Activated B cell treated with CpG ODN at 0.5 μM for 24 hours (primary cell): Measurements from ENCODE around the gene KIAA1217. TPM values are rescaled to one million over a fixed set of nuclear protein-coding genes. Genes with fewer than 3 reads are reported as not detected.
"Not testable (repeated sequence)": the region's sequence is repeated elsewhere in the genome, so short reads cannot be mapped to it uniquely, and the experiment has no call there.

Experiments
- ATAC-seq: fragments of 200-7000 bp; cut with Tn5 transposase; one replicate; pipeline ENCODE4 v1.10.0; 2021; ENCODE audit warnings: low read depth, mild to moderate bottlenecking, moderate library complexity
- CTCF ChIA-PET: fragments of 350-600 bp; sonication (Branson Sonifier 250); formaldehyde crosslinking; loops from one replicate; lab custom pipeline; 2021; ENCODE audit warnings: antibody characterized with exemption; lab: Charles Lee
- POLR2A ChIA-PET: fragments of 350-600 bp; sonication (Branson Sonifier 250); formaldehyde crosslinking; loops from one replicate; lab custom pipeline; 2021; ENCODE audit warnings: antibody characterized with exemption; lab: Charles Lee
- DNase-seq: peaks from one replicate; pipeline ENCODE4 v3.0.0; 2022
- H3K27ac Mint-ChIP-seq: one replicate; pipeline ENCODE4 v1.8.0; 2020; ENCODE audit warnings: mixed read lengths
- H3K27me3 Mint-ChIP-seq: one replicate; pipeline ENCODE4 v1.8.0; 2021; ENCODE audit warnings: mixed read lengths
- H3K36me3 Mint-ChIP-seq: one replicate; pipeline ENCODE4 v1.8.0; 2021; ENCODE audit warnings: low read depth, mixed read lengths
- H3K4me1 Mint-ChIP-seq: one replicate; pipeline ENCODE4 v1.8.0; 2021; ENCODE audit warnings: mixed read lengths
- H3K4me3 Mint-ChIP-seq: one replicate; pipeline ENCODE4 v1.8.0; 2020; ENCODE audit warnings: mild to moderate bottlenecking, mixed read lengths
- H3K9me3 Mint-ChIP-seq: one replicate; pipeline ENCODE4 v1.8.0; 2020; ENCODE audit warnings: mixed read lengths
- CTCF ChIP-seq: fragments of 200-600 bp; IDR thresholded peaks from one replicate; pipeline ENCODE4 v1.8.0; 2022; ENCODE audit warnings: antibody characterized with exemption, mild to moderate bottlenecking
- intact Hi-C: fragments of 100-400 bp; cut with micrococcal nuclease; formaldehyde crosslinking; loops from one replicate; pipeline ENCODE4 v1.15.1; 2024
- total RNA-seq: library from RNA; stranded (reverse); gene quantifications from 2 replicates; pipeline ENCODE4 v1.2.3, GENCODE V29; 2022

The KIAA1217 gene
- total RNA-seq, 1 donor from 2014 or later, result 0.71 TPM

GRCh38 chr10:24480447-24480846 lies 271.5 kb downstream of the KIAA1217 start:
- ChIA-PET CTCF (no interaction called here), POLR2A (no interaction called here)
- Mint-ChIP-seq H3K9me3 (peaks cover 3% of the 10 kb centered on the region), H3K36me3 (no peaks in the 10 kb centered on the region), H3K27ac (no peak overlapping the region), H3K27me3 (no peaks in the 10 kb centered on the region), H3K4me1 (no peaks in the 10 kb centered on the region), H3K4me3 (no peak overlapping the region)
- TF ChIP-seq CTCF, result no peak
- intact Hi-C loops, result no loop called here
- ATAC-seq (no peak), DNase-seq (no peak)

- CTCF ChIA-PET, result no interaction called here
- H3K27me3 Mint-ChIP-seq, result no peaks in the 10 kb centered on the region
- H3K4me3 Mint-ChIP-seq, result no peak overlapping the region
- no peak for DNase-seq
- H3K4me1 Mint-ChIP-seq, result no peaks in the 10 kb centered on the region
- no peaks in the 10 kb centered on the region for H3K9me3 Mint-ChIP-seq
- no peak for ATAC-seq
- intact Hi-C loops, result no loop called here
- no peak overlapping the region for H3K27ac Mint-ChIP-seq
- no peak for TF ChIP-seq CTCF
- POLR2A ChIA-PET, result no interaction called here
- H3K36me3 Mint-ChIP-seq, result no peaks in the 10 kb centered on the region
Observed at GRCh38 chr10:24481241-24481640, 272.3 kb downstream of the KIAA1217 start.

- CTCF ChIA-PET, ATAC-seq, H3K27me3 Mint-ChIP-seq, DNase-seq, POLR2A ChIA-PET, H3K4me3 Mint-ChIP-seq, H3K9me3 Mint-ChIP-seq, H3K4me1 Mint-ChIP-seq, intact Hi-C loops, H3K27ac Mint-ChIP-seq, H3K36me3 Mint-ChIP-seq: not testable (repeated sequence)
Observed at GRCh38 chr10:24482713-24483112, 273.8 kb downstream of the KIAA1217 start.

GRCh38 chr10:24483701-24484100 lies 274.8 kb downstream of the KIAA1217 start:
- H3K27ac Mint-ChIP-seq, result no peak overlapping the region
- no peak for ATAC-seq
- no peaks in the 10 kb centered on the region for H3K27me3 Mint-ChIP-seq
- TF ChIP-seq CTCF, result no peak
- intact Hi-C loops, result no loop called here
- DNase-seq, result no peak
- no peak overlapping the region for H3K4me3 Mint-ChIP-seq
- POLR2A ChIA-PET, result no interaction called here
- H3K9me3 Mint-ChIP-seq, result no peaks in the 10 kb centered on the region
- no peaks in the 10 kb centered on the region for H3K4me1 Mint-ChIP-seq
- no peaks in the 10 kb centered on the region for H3K36me3 Mint-ChIP-seq
- CTCF ChIA-PET, result no interaction called here

- POLR2A ChIA-PET, result no interaction called here
- no peak overlapping the region for H3K4me3 Mint-ChIP-seq
- DNase-seq, result no peak
- no peak overlapping the region for H3K27ac Mint-ChIP-seq
- CTCF ChIA-PET, result no interaction called here
- intact Hi-C loops, result no loop called here
- no peaks in the 10 kb centered on the region for H3K36me3 Mint-ChIP-seq
- H3K9me3 Mint-ChIP-seq, result no peaks in the 10 kb centered on the region
- no peaks in the 10 kb centered on the region for H3K4me1 Mint-ChIP-seq
- ATAC-seq, result no peak
- TF ChIP-seq CTCF, result no peak
- no peaks in the 10 kb centered on the region for H3K27me3 Mint-ChIP-seq
Observed at GRCh38 chr10:24484771-24485170, 275.8 kb downstream of the KIAA1217 start.

GRCh38 chr10:24485304-24485703 lies 276.4 kb downstream of the KIAA1217 start:
- ChIA-PET CTCF (no interaction called here), POLR2A (no interaction called here)
- no peaks in the 10 kb centered on the region for H3K9me3 Mint-ChIP-seq
- no peaks in the 10 kb centered on the region for H3K27me3 Mint-ChIP-seq
- DNase-seq, result no peak
- ATAC-seq, result no peak
- TF ChIP-seq CTCF, result no peak
- no peak overlapping the region for H3K27ac Mint-ChIP-seq
- no peaks in the 10 kb centered on the region for H3K4me1 Mint-ChIP-seq
- no peaks in the 10 kb centered on the region for H3K36me3 Mint-ChIP-seq
- intact Hi-C loops, result no loop called here
- H3K4me3 Mint-ChIP-seq, result no peak overlapping the region
